ENCODE data around the gene RAP2C. TPM values are rescaled to one million over a fixed set of nuclear protein-coding genes. Genes with fewer than 3 reads are reported as not detected.

RAP2C gene
- total RNA-seq, 4 donors from 2014 or later: 7.0 to 143 (median 38.4) TPM

- TF ChIP-seq POLR2AphosphoS5 (IDR thresholded peaks at IDR 0.05): no peak
- TF ChIP-seq EP300 (IDR thresholded peaks at IDR 0.05; ENCODE audit: low read depth): no peak
- TF ChIP-seq, protein P1, sequence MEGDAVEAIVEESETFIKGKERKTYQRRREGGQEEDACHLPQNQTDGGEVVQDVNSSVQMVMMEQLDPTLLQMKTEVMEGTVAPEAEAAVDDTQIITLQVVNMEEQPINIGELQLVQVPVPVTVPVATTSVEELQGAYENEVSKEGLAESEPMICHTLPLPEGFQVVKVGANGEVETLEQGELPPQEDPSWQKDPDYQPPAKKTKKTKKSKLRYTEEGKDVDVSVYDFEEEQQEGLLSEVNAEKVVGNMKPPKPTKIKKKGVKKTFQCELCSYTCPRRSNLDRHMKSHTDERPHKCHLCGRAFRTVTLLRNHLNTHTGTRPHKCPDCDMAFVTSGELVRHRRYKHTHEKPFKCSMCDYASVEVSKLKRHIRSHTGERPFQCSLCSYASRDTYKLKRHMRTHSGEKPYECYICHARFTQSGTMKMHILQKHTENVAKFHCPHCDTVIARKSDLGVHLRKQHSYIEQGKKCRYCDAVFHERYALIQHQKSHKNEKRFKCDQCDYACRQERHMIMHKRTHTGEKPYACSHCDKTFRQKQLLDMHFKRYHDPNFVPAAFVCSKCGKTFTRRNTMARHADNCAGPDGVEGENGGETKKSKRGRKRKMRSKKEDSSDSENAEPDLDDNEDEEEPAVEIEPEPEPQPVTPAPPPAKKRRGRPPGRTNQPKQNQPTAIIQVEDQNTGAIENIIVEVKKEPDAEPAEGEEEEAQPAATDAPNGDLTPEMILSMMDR (IDR thresholded peaks at IDR 0.05): no peak
- no peak for TF ChIP-seq POLR2A (IDR thresholded peaks at IDR 0.05)
- in situ Hi-C loops (cut with MboI; ENCODE audit: low pct_ligation_motif_present in 1 of 4, low pct_unique_long_range_greater_than_20kb in 1 of 4, low sequenced_read_pairs in 3 of 4) (loop anchor here in 1 of 4 donors (25.0 kb wide), 1 partner anchor 372 kb away; no protein-coding TSS in a partner anchor), intact Hi-C loops (cut with DNase I; ENCODE audit: low total_unique reads) (no loop called here)
- Histone ChIP-seq H3K27ac (no peak overlapping the region), H3K9me3 (no peaks in the 10 kb centered on the region), H3K4me1 (peaks cover 0 to 14% (median 0%) of the 10 kb centered on the region in 4 donors), H3K27me3 (no peaks in the 10 kb centered on the region), H3K4me3 (no peak overlapping the region), H3K36me3 (no peaks in the 10 kb centered on the region)
- DNase-seq: no peak
These were observed 9.7 kb downstream of the RAP2C start for GRCh38 chrX:132209527-132209926.

GRCh38 chrX:132208422-132208821 lies 10.8 kb downstream of the RAP2C start:
- WGBS, 2 donors (ENCODE audit: low coverage in 1 of 2): 88% methylated on average over 1 of the region's 1 CpG; no CpG with 5 or more reads in 1 of the 2 donors
- in situ Hi-C loops (cut with MboI; ENCODE audit: low pct_ligation_motif_present in 1 of 4, low pct_unique_long_range_greater_than_20kb in 1 of 4, low sequenced_read_pairs in 3 of 4): loop anchor here in 1 of 4 donors (25.0 kb wide), 1 partner anchor 371 kb away; no protein-coding TSS in a partner anchor

GRCh38 chrX:132207996-132208395 lies 11.3 kb downstream of the RAP2C start:
- no peaks in the 10 kb centered on the region for H3K36me3 ChIP-seq
- TF ChIP-seq EP300 (IDR thresholded peaks at IDR 0.05; ENCODE audit: low read depth) (no peak), POLR2AphosphoS5 (IDR thresholded peaks at IDR 0.05) (no peak), POLR2A (IDR thresholded peaks at IDR 0.05) (no peak)
- TF ChIP-seq, protein P1 (IDR thresholded peaks at IDR 0.05): no peak
- no peaks in the 10 kb centered on the region for H3K9me3 ChIP-seq
- intact Hi-C loops (cut with DNase I; ENCODE audit: low total_unique reads) (no loop called here), in situ Hi-C loops (cut with MboI; ENCODE audit: low pct_ligation_motif_present in 1 of 4, low pct_unique_long_range_greater_than_20kb in 1 of 4, low sequenced_read_pairs in 3 of 4) (loop anchor here in 1 of 4 donors (25.0 kb wide), 1 partner anchor 371 kb away; no protein-coding TSS in a partner anchor)
- 33 to 70% methylated on average over 1 to 2 of the region's 2 CpGs for WGBS, 2 donors (ENCODE audit: low coverage in 1 of 2)
- no peak overlapping the region for H3K4me3 ChIP-seq
- H3K4me1 ChIP-seq: peaks cover 0 to 14% (median 0%) of the 10 kb centered on the region in 4 donors
- no peak overlapping the region for H3K27ac ChIP-seq
- H3K27me3 ChIP-seq: no peaks in the 10 kb centered on the region
- DNase-seq: no peak

More at GRCh38 chrX:132208422-132208821, 10.8 kb downstream of the RAP2C start:
- DNase-seq: no peak
- Histone ChIP-seq H3K9me3 (no peaks in the 10 kb centered on the region), H3K27me3 (no peaks in the 10 kb centered on the region), H3K4me1 (peaks cover 0 to 14% (median 0%) of the 10 kb centered on the region in 4 donors), H3K27ac (no peak overlapping the region), H3K36me3 (no peaks in the 10 kb centered on the region), H3K4me3 (no peak overlapping the region)
- intact Hi-C loops (cut with DNase I; ENCODE audit: low total_unique reads): no loop called here
- TF ChIP-seq, protein P1 (IDR thresholded peaks at IDR 0.05): no peak
- no peak for TF ChIP-seq EP300 (IDR thresholded peaks at IDR 0.05; ENCODE audit: low read depth)
- TF ChIP-seq POLR2A (IDR thresholded peaks at IDR 0.05): no peak
- TF ChIP-seq POLR2AphosphoS5 (IDR thresholded peaks at IDR 0.05): no peak

DNA sequence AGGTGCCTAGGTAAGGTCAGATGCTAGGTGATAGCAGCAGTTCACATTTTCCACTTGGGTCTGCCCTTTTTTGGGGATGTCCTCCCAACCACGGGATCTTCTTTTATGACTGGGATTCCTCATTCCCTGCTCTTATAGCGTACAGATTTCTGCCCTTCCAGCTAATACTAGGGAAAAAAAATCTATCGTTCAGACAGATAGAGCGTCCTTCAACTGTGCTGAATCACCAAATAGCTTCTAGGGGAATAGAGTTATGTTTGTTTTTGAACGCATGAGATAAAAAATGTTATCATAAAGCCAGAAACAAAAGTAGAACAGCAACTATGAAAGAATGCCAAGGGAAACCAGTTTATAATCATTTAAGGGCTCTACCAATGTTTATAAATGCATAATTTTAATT lies 13.0 kb downstream of the RAP2C start:
- Histone ChIP-seq H3K27ac (no peak overlapping the region), H3K27me3 (no peaks in the 10 kb centered on the region), H3K36me3 (no peaks in the 10 kb centered on the region), H3K4me3 (no peak overlapping the region), H3K4me1 (peaks cover 0 to 14% (median 0%) of the 10 kb centered on the region in 4 donors), H3K9me3 (no peaks in the 10 kb centered on the region)
- in situ Hi-C loops (cut with MboI; ENCODE audit: low pct_ligation_motif_present in 1 of 4, low pct_unique_long_range_greater_than_20kb in 1 of 4, low sequenced_read_pairs in 3 of 4) (loop anchor here in 1 of 4 donors (25.0 kb wide), 1 partner anchor 369 kb away; no protein-coding TSS in a partner anchor), intact Hi-C loops (cut with DNase I; ENCODE audit: low total_unique reads) (no loop called here)
- TF ChIP-seq, protein P1 (IDR thresholded peaks at IDR 0.05): no peak
- TF ChIP-seq POLR2AphosphoS5 (IDR thresholded peaks at IDR 0.05): no peak
- no peak for TF ChIP-seq POLR2A (IDR thresholded peaks at IDR 0.05)
- TF ChIP-seq EP300 (IDR thresholded peaks at IDR 0.05; ENCODE audit: low read depth): no peak
- no peak for DNase-seq
- WGBS, 2 donors (ENCODE audit: low coverage in 1 of 2): 60% methylated on average over 5 of the region's 5 CpGs; no CpG with 5 or more reads in 1 of the 2 donors

Data from transverse colon (tissue), 4 donors.